GM19351 (cell line): ENCODE results near the gene RNF215.

Experiments
- ATAC-seq: cut with Tn5 transposase; IDR thresholded peaks from one replicate; pipeline ENCODE4 v1.9.1; 2021; ENCODE audit warnings: mild to moderate bottlenecking, moderate library complexity; ENCODE audit not compliant: unreplicated experiment

RNF215 gene

DNA sequence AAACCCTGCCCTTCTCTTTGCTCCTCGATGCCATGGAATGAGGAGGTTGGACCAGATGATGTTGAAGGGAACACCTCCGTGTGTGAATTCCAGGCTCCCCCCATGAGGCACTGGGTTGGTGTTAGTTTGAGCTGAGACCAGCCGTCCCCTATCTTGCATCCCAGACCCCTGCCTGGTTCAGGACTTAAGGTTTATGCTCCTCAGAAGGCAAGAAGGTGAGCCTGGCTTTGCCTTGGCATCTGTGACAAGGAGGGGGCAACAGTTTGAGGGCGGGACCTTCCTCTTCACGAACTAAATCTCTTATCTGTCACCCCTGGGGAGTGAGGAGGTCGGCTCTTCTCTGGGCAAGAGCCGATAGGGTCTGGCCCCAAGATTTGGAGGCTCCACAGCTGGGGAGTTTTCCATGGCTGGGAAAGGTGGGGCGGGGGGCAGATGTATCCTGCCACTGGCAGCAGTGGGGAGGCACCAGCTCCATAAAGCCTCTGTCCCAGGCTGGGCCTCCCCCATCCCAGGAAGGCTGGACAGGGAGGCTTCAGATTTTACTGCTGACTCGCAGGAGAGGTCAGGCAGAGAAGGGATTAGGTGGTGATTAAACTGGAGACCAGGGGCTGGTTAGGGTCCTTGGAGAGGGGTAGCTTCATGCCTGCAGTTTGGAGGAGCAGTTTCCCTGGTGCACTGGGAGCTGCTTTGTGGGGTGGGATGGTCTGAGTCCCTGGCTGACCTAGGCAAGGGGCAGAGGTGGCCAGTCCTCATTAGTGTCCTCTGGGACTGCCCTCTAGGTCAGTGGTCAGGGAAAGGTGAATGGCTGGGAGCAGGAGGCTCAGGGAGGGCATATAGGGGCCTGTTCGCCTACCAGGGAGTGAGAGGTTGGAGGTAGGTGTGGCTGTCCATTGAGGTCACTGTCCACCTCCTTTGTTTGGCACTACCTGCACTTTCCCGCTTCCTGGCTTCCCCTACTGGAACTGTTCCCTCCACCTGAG is 10.7 kb upstream of the RNF215 start:
- no peak for ATAC-seq

DNA sequence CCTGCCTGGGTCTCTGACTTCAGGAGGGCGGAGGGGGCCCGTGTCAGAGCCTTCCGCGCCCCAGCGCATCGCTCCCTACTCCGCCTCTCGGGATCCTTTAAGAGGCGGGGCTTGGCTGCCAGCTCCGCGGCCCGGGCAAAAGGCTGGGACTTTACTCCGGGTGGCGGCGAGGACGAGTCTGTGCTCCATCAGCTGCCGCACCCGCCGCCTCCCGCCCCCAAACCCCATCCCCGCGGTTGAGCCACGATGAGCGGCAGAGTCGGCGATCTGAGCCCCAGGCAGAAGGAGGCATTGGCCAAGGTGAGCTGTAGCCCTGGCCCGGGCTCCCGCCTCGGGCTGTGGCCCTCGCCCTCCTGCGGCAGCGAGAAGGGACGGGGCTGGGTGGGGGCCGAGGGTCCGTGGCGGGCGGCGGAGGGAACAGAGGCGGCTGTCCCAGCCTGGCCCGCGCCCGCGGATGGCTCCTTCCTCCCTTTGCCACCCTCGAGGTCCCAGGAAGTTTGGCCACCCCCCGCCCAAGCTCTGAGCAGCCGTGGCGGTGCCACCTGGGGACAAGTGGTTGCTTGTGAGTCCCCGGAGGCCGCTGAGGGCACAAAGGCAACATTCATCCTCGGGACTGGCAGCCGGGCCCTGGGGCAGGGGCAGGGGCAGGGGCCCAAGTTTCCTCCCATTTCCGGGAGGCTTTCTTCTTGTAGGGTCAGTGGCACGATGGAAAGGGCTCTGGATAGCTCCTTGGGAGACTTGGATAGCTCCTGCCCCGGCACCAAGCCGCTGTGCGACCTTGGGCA is 9.9 kb upstream of the RNF215 start, which contains the start of gene SEC14L2:
Gene SEC14L2 (plus strand): TSS at position 148 of the 785 bp plus-strand sequence. CDS start 99 bp downstream, at position 247.
- no peak for ATAC-seq

GRCh38 chr22:30393885-30394284 is 6.7 kb upstream of the RNF215 start:
- no peak for ATAC-seq

- ATAC-seq = no peak
Observed at GRCh38 chr22:30393322-30393680, 6.1 kb upstream of the RNF215 start.

GRCh38 chr22:30392661-30393321 is 5.6 kb upstream of the RNF215 start:
- no peak for ATAC-seq

DNA sequence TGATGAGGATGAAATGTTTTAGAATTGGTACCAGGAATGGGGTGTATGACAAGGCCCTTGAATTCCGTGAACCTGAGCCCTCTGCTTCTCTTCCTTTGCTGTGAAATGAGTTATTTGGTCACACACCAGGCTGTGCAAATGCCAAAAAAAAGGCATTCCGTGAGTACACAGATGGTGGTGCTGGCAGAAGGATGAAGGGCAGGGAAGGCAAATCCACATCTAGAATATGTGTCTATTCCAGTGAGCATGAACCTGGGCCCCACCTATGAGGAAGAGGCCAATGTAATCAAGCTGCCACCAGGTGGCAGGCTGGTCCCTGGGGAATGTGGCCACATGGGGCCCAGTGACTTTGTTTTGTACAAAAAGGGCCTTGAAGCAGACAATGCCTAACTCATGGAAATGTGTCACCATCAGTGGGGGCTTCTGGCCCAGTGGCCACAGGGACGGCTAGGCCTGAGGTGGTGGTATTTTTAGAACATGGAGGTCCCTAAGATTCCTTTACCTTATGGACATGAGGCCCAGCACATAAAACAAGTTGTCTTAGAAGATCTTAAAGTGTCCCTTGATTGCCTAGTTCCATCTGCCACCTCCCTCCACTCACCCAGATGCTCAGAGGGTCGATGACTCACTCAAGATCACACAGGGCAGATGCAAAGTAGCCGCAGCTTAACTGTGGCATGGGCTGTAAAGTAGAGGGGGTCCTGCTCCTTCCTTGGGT is 3.9 kb upstream of the RNF215 start:
- no peak for ATAC-seq

- ATAC-seq = no peak
Observed at GRCh38 chr22:30386608-30386959, 627 bp downstream of the RNF215 start.

DNA sequence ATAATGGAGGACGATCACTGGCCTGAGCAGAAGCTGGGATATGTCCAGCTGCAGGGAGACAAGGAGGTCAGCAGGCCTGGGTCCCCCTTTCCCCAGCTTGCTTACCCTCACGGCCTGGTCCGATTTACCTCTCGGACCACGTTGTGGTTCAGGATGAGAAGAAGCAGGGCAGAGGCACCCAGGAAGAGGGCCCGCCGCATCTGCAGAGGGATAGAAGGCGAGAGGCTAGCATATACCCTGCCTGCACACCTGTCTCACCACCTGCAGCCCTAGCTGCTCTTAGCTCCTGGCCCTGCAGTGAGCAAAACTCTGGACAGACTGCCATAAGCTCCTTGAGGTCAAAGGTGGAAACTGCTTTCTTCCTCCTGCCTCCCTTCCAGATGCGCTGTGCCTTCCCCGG is 1.3 kb downstream of the RNF215 start:
- ATAC-seq = no peak

DNA sequence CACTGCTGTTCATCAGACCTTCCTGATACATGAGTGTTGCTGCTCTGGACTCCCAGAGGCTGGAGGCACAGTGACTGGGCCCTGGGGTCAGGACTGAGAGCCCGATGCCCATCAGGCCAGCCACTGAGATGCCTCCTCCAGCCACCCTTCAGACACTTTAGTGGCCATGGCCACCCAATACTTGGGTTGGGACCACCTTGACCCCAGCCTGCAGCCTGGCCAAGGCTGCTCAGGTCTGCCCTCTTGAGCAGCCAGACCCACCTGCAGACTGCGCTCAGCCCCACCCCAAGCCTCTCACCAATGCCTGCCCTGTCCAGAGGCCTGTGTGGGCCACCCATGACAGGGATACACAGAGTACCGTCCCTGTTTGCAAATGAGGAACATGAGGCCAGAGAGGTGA is 4.2 kb downstream of the RNF215 start:
- ATAC-seq = no peak

DNA sequence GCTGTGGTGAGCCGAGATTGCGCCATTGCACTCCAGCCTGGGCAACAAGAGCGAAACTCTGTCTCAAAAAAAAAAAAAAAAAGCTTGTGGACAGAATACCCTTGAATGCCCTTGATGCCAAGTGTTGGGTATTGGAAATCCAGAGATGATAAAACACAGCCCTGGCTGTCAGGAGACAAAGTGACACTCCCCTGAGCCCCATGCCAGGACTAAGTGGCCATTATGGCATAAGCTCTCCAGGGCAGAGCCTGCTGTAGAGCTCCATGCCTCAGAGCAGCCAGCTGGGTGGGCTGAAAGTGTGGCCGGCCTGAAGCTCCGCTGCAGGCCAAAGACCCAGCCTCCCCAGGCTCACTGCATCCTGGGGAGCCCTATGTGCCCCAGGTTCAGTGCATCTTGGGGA is 4.9 kb downstream of the RNF215 start:
- no peak for ATAC-seq

DNA sequence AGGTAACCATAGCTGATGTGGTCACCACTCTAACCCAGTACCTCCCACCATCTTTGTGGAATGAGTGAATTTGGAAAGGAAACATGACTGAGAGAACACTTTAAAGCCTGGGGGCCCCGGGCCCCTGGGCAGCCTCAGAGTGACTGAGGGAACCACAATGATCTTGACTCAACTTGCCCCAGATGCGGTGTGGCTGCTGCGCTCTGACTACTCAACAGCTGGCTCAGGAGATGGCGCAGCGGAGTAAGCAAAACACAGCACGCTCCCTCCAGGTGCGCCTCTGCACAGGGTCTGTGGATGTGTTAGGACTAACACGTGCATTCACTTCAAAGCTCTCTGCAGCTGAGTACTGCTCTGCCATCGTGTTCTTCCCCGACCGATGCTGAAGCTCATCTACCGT is 5.9 kb downstream of the RNF215 start:
- no peak for ATAC-seq

GRCh38 chr22:30380011-30380410 is 7.2 kb downstream of the RNF215 start:
- no peak for ATAC-seq

GRCh38 chr22:30375312-30375849 is 11.8 kb downstream of the RNF215 start:
- no peak for ATAC-seq

GRCh38 chr22:30373331-30374325 is 13.6 kb downstream of the RNF215 start:
- no peak for ATAC-seq

- ATAC-seq = no peak
Observed at GRCh38 chr22:30372915-30373314, 14.3 kb downstream of the RNF215 start.

DNA sequence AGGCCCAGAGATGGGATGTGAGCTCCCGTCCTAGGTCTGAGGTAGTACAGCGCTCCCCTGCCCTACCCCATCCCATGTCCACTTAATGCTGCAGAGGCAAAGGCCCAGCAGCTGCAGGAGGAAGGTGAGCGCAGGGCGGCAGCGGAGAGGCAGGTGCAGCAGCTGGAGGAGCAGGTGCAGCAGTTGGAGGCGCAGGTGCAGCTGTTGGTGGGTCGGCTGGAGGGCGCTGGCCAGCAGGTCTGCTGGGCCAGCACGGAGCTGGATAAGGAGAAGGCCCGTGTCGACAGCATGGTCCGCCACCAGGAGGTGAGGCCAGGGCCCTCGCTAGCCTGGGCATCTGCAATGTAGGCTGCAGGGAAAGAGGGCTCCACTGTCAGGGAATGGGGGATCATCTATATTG is 15.2 kb downstream of the RNF215 start:
- no peak for ATAC-seq

DNA sequence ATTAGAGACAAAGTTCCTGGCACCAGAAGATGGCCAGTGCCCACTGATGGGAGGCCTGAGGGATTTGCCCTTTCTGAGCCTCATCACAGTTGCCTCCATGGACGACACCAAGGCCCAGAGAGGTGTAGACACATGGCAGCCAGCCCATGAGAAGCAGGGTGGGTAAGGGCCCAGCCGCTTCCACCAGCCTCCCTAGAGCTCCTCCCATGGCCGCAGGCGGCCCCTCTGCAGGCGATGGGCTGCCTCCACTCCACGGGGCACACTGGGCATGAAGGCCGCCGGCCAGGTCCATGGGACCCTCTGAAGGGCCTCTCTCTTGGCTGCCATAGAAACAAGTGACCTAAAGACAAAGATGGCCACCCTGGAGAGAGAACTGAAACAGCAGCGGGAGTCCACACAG is 15.9 kb downstream of the RNF215 start:
- ATAC-seq = no peak

- no peak for ATAC-seq
Observed at GRCh38 chr22:30370641-30371230, 16.5 kb downstream of the RNF215 start.

- ATAC-seq = no peak
Observed at GRCh38 chr22:30368420-30368819, 18.8 kb downstream of the RNF215 start.
